Activated CD4-positive, alpha-beta T cell treated with anti-CD3 and anti-CD28 coated beads for 1 hour (primary cell): ENCODE measurements around the gene ACIN1.

Experiments used
- DNase-seq: peaks from one replicate; pipeline ENCODE4 v3.0.0-alpha.2; 2020

ACIN1 gene

GRCh38 chr14:23056145-23056955, 38.6 kb downstream of the ACIN1 start:
- peak; percentile 60 for DNase-seq

GRCh38 chr14:23055621-23056144, 39.3 kb downstream of the ACIN1 start:
- no peak for DNase-seq

- DNase-seq = no peak
Observed at GRCh38 chr14:23055147-23055550, 39.8 kb downstream of the ACIN1 start.

GRCh38 chr14:23054000-23054811, 40.7 kb downstream of the ACIN1 start:
- DNase-seq = no peak

GRCh38 chr14:23053426-23053825, 41.5 kb downstream of the ACIN1 start:
- no peak for DNase-seq

- DNase-seq = no peak
Observed at GRCh38 chr14:23052671-23053070, 42.3 kb downstream of the ACIN1 start.

- no peak for DNase-seq
Observed at GRCh38 chr14:23052182-23052623, 42.7 kb downstream of the ACIN1 start.

- no peak for DNase-seq
Observed at GRCh38 chr14:23051141-23052057, 43.5 kb downstream of the ACIN1 start.

- no peak for DNase-seq
Observed at GRCh38 chr14:23049011-23049410, 45.9 kb downstream of the ACIN1 start.

GRCh38 chr14:23047751-23048693, 46.9 kb downstream of the ACIN1 start:
- no peak for DNase-seq

GRCh38 chr14:23047034-23047634, 47.8 kb downstream of the ACIN1 start:
- DNase-seq = no peak

- no peak for DNase-seq
Observed at GRCh38 chr14:23045419-23046357, 49.2 kb downstream of the ACIN1 start.

- DNase-seq = no peak
Observed at GRCh38 chr14:23044840-23045239, 50.1 kb downstream of the ACIN1 start.

GRCh38 chr14:23043754-23044153, 51.2 kb downstream of the ACIN1 start:
- DNase-seq = no peak

- DNase-seq = no peak
Observed at GRCh38 chr14:23043145-23043544, 51.8 kb downstream of the ACIN1 start.

- DNase-seq = no peak
Observed at GRCh38 chr14:23042162-23042965, 52.6 kb downstream of the ACIN1 start, which contains the start of gene PSMB11. Gene PSMB11, plus strand, starts transcription at chr14:23042212. Its CDS starts 14 bp downstream, at chr14:23042226.

- DNase-seq = no peak
Observed at GRCh38 chr14:23041729-23042128, 53.2 kb downstream of the ACIN1 start.

GRCh38 chr14:23040100-23040499, 54.8 kb downstream of the ACIN1 start:
- no peak for DNase-seq
